Measurements from ENCODE around the gene MRPL4.

GRCh38 chr19:10259162-10259905 lies 7.3 kb downstream of the MRPL4 start:
- TF ChIP-seq POLR2AphosphoS5 (IDR thresholded peaks at IDR 0.05; ENCODE audit: insufficient read depth in 1 of 2, low read depth in 1 of 2) (no peak), POLR2A (IDR thresholded peaks at IDR 0.05) (no peak)
- TF ChIP-seq, protein P1, sequence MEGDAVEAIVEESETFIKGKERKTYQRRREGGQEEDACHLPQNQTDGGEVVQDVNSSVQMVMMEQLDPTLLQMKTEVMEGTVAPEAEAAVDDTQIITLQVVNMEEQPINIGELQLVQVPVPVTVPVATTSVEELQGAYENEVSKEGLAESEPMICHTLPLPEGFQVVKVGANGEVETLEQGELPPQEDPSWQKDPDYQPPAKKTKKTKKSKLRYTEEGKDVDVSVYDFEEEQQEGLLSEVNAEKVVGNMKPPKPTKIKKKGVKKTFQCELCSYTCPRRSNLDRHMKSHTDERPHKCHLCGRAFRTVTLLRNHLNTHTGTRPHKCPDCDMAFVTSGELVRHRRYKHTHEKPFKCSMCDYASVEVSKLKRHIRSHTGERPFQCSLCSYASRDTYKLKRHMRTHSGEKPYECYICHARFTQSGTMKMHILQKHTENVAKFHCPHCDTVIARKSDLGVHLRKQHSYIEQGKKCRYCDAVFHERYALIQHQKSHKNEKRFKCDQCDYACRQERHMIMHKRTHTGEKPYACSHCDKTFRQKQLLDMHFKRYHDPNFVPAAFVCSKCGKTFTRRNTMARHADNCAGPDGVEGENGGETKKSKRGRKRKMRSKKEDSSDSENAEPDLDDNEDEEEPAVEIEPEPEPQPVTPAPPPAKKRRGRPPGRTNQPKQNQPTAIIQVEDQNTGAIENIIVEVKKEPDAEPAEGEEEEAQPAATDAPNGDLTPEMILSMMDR (IDR thresholded peaks at IDR 0.05) = peak; percentile 43 to 55 (median 53)
